ENCODE data around the gene SLC35F3.
"Not testable (repeated sequence)": the region's sequence is repeated elsewhere in the genome, so short reads cannot be mapped to it uniquely, and the experiment has no call there.

SLC35F3 gene

DNA sequence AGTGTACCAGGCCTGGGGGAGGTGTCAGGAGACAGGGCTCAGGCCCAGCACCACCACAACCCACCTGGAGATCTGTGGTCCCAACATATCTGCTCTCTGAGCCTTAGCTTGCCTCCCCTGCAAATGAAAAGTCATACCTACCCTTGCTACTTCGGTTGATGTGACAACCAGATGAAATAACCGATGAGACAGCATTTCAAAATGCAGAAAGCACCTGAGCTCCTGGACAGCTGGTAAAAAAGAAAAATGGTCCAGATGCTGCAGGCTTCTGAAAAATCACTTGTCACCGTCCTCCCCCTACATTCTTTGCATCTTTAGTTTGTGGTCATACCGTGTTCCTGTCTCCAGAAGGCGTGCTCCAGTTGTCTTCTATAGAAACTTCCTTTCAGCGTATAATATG is 416.8 kb downstream of the SLC35F3 start:
- DNase-seq (ENCODE audit: low spot score), result no peak

- no peak for DNase-seq (ENCODE audit: low spot score)
These were observed 417.6 kb downstream of the SLC35F3 start for GRCh38 chr1:234322097-234322496.

GRCh38 chr1:234322979-234323378 is 418.5 kb downstream of the SLC35F3 start:
- DNase-seq (ENCODE audit: low spot score), result no peak

DNA sequence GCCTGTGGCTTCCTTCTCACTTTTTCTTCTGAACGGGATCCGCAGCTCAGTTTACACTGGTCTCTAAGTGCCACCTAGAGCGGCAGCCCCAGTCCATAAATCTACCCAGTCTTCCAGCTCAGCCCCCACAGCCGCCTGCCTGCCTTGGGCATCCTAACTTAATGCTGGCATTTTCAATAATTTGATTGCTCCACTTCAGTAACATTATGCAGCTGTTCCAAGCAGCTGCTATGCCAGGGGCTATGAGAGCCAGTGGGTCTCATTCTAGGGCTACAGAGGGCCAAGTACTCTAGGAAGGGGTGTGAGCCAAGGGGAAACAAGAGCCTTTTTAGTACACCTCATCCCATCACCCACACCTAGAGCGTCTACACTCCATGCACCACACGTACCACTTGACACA is 420.3 kb downstream of the SLC35F3 start:
- no peak for DNase-seq (ENCODE audit: low spot score)

DNA sequence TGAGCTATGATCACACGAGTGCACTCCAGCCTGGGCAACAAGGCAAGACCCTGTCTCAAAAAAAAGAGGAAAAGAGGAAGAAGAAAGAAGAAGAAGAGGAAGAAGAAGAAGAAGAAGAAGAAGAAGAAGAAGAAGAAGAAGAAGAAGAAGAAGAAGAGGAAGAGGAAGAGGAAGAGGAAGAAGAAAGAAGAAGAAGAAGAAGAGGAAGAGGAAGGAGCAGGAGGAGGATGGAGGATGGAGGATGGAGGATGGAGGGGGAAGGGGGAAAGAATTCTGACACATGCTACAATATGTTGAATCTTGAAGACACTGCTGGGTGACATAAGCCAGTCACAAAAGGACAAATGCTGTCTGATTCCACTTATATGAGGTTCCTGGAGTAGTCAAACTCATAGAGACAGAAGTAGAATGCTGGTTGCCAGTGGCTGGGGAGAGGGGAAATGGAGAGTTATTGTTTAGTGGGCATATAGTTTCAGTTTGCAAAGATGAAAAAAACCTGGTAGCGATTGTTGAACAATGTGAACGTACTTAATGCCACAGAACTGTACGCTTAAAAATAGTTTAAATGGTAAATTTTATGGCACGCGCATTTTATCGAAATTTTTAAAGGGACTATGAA is 421.5 kb downstream of the SLC35F3 start:
- no peak for DNase-seq (ENCODE audit: low spot score)

DNA sequence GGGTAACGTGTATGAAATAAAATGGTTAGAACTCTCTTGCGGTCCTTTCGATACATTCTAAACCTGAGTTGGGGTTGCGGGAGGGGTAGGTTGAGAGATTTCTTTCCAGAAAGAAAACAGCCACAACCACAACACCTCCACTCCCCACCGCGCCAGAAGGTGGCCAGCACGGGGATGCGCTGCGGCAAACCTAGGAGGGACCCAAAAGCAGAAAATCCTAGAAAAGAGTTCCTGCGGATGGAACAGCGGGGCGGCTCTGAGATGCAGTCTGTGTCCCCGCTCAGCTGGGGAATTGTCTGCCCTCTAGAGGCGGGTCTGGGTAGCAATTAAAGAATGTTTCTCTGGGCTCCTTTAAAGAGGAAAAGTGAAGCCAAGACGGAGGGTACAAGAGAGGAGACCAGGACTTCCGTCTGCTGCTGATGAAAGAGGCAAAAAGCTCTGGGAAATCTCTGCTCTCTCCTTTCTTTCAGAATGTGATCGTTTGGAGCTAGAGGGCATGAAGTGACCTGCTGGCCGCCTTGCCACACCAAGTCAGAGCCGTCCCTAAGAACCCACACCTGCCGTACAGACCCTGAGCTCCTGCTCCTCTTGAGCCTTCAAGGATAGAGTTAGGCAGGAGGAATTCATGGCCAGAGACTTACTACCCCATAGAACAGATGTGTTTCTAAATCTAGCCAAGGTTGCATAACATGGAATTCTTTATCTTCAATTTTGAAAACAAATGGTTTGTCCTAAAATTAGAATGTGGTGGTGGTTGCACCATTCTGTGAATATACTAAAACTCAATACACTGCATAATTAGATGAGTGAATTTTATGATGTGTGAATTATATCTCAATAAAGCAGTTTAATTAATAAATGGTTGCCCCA is 422.3 kb downstream of the SLC35F3 start:
- peak; percentile 63 for DNase-seq (ENCODE audit: low spot score)

DNA sequence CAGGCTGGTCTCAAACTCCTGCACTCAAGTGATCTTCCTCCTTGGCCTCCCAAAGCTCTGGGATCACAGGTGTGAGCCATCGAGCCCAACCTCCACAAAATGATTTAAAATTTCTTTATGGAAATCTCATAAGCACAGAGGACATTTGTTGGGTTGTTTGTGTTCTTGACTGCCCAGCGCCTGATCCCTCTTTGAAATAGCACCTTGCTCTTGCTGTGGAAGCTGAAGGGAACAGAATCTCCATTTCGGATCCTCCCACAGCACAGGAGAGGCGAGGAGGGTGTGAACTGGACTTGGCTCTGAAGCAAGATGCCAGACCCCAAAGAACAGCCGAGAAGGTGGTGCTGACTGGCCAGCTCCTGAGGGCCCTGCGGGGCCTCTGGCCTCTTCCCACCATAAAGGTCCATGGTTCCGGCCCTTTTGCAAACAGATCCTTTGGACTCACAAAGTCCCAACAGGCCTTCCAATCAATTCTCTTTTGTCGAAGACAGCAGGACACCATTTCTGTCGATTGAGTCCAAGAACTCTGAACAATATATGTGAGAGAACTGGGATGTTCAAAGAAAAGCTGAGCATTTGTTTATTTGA is 423.2 kb downstream of the SLC35F3 start:
- DNase-seq (ENCODE audit: low spot score), result no peak

DNA sequence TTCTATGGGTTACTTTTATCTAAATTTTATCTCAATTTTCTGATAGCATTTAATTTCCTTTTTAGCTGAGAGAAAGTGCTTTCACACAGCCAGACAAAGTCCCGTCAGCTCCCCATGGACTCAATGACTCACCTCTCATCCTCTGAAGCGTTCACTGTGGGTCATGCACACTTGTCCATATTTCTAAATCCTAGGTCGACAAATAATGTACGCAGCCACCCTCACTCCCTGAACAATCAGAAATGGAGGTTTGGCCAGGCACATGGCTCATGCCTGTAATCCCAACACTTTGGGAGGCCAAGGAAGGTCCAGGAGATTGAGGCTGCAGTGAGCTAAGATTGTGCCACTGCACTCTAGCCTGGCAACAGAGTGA is 426.4 kb downstream of the SLC35F3 start:
- DNase-seq (ENCODE audit: low spot score), result no peak

DNA sequence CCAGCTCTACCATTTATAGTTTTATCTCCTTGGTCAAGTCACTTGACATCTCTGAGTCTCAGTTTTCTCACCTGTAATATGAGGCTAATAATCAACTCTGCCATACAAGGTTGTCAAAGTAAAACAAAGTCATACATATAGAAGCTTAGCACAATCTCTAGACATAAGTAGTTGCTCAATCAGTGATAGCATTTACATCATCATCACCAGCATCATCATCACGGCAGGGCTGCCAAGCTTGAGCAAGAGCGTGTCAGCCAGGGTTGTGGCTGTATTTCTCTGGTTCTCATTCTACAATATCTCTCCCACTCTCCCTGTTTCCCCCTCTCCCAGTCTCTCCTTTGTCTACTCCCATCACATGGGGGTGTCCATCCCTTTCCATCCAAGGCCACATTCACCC is 427.0 kb downstream of the SLC35F3 start:
- DNase-seq (ENCODE audit: low spot score), result no peak

DNA sequence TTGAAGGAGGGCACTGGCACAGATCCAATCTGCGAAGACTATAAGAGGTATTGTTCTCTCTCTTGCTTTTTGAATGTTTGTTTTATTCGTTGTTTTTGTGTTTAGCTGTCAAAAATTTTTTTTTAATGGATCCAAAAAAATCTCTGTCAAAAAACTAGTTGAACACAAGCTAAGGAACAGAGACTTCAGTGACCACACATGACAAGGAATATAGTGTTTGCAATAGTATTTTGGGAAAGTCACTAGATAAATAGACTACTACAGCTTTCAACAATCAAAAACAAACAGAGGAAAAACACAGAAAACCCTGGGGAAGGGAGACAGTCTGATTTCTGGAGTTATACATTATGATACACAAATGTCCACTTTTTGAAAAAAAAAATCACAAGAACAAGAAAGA is 431.9 kb downstream of the SLC35F3 start:
- no peak for DNase-seq (ENCODE audit: low spot score)

DNA sequence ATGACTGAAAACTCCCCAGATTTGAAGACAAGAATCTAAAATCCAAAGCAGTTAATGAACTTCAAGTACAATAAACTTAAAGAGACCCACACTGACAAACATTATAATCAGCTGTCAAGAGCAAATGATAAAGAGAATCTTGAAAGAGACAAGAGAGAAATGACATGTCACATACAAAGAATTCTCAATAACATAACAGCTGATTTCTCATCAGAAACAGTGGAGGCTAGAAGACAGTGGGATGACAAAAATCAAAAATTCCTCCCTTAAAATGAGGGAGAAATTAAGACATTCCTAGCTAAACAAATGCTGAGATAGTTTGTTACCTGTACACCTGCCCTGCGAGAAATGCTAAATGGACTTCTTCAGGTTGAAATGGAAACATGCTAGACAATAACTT is 432.8 kb downstream of the SLC35F3 start:
- DNase-seq (ENCODE audit: low spot score), result no peak

DNA sequence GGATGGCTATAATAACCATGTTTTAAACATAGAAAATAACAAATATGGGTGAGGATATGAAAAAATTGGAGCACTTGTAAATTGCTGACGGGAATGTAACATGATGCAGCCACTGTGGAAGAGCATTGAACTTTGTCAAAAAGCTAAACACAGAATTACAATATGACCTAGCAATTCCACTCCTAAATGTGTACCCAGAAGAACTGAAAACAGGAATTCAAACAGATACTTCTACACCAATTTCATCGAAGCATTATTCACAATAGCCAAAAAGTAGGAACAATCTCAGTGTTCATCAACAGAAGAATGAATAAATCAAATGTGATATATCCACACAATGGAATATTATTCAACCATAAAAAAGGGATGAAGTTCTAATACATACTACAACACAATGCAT is 436.1 kb downstream of the SLC35F3 start:
- DNase-seq (ENCODE audit: low spot score), result no peak

DNA sequence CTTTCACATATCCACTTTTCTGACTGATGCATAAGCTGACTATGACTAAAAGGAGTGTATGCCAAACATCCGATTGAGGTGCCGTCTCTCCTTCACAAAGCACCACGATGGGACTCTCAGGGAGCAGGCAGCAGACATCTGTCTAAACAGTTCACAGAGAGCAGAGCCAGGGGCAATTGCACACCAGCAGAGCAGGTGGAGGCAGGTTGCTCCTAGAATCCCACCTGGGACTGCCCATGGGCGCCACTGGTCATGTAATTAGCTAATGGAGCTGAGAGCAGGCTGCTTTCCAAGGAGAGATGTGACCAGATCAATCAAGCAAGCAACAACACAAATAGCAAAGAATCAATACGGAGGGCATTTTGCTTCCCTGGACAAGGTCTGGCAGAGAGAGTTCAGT is 438.3 kb downstream of the SLC35F3 start:
- DNase-seq (ENCODE audit: low spot score), result no peak

DNA sequence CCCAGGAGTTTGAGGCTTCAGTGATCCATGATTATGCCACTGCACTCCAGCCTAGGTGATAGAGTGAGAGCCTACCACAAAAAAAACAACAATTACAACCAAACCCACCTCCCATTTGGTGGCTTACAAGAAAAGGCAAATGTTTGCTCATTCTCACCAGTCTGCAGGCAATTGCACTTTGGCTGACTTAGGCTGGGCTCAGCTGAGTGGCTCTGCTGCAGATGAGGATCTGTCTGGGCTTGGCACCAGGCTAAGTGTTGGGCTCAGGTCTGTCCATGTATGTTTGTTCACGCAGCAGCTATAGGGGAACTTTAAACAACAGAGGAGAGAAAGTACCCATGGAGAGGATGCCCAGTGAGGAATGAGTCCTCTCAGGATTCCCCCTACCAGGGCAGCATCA is 440.8 kb downstream of the SLC35F3 start:
- no peak for DNase-seq (ENCODE audit: low spot score)

- DNase-seq (ENCODE audit: low spot score), result no peak
These were observed 444.5 kb downstream of the SLC35F3 start for GRCh38 chr1:234348964-234349363.

- DNase-seq (ENCODE audit: low spot score), result no peak
These were observed 451.5 kb downstream of the SLC35F3 start for GRCh38 chr1:234355782-234356510.

GRCh38 chr1:234356615-234357269 is 452.3 kb downstream of the SLC35F3 start:
- not testable (repeated sequence) for DNase-seq (ENCODE audit: low spot score)

GRCh38 chr1:234357831-234358230 is 453.4 kb downstream of the SLC35F3 start:
- no peak for DNase-seq (ENCODE audit: low spot score)

DNA sequence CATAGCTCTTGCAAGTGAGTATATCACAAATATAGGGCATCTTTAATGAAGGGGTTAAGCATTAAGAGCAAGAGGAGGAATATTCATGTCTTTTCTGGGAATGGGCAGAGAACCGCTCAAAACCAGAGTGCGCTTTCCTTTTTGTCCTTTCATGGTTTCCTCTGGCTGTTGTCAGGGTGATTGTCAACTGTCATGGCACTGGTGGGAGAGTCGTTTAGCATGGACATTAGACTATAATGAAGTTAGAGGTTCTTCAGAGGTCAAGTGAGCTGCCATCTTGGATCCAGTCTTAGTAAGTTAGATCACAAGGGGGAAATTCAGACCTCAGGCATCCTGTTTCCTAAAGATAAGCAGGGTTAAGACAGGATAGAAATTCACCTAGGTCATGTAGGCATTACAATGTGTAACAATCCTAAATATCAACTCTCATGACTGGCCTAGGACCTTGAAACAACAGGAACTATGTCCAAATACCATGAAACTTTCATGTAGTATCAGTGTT is 456.7 kb downstream of the SLC35F3 start:
- no peak for DNase-seq (ENCODE audit: low spot score)

GRCh38 chr1:234362558-234362957 is 458.1 kb downstream of the SLC35F3 start:
- DNase-seq (ENCODE audit: low spot score), result no peak

DNA sequence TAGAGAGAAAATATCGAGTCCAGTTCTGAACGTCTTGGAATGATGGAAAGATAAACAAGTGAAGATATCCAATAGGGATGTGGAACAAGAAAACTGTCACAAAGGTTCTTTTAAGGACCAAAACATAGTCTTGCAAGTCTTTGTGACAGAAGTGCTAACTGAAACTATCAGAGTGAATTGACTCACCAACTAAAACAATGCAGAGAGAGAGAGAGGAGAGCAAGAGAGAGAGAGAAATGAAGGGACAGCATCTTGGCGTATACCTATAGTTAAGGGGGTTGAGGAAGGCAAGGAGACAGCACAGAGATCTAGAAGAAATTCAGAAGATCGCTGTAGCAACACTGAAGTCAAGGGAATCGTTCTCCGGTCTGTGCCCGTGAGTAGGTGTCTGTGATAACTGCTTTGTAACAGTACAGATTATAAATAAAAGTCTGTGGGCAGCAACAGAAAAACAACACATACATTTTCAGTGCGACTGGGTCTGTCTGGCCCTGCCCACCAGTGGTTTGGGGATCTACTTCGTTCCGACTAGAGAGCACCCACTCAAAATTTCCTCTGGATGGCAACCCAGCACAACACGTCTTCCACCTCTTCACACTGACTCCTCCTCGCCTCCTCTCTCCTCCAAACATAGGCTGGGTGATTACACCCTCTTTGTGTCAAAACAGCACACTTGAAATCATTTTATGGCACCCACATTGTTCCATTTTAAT is 464.0 kb downstream of the SLC35F3 start:
- no peak for DNase-seq (ENCODE audit: low spot score)
